ENCODE results near the gene MAGT1.
"Not testable (repeated sequence)": the region's sequence is repeated elsewhere in the genome, so short reads cannot be mapped to it uniquely, and the experiment has no call there.

The MAGT1 gene

DNA sequence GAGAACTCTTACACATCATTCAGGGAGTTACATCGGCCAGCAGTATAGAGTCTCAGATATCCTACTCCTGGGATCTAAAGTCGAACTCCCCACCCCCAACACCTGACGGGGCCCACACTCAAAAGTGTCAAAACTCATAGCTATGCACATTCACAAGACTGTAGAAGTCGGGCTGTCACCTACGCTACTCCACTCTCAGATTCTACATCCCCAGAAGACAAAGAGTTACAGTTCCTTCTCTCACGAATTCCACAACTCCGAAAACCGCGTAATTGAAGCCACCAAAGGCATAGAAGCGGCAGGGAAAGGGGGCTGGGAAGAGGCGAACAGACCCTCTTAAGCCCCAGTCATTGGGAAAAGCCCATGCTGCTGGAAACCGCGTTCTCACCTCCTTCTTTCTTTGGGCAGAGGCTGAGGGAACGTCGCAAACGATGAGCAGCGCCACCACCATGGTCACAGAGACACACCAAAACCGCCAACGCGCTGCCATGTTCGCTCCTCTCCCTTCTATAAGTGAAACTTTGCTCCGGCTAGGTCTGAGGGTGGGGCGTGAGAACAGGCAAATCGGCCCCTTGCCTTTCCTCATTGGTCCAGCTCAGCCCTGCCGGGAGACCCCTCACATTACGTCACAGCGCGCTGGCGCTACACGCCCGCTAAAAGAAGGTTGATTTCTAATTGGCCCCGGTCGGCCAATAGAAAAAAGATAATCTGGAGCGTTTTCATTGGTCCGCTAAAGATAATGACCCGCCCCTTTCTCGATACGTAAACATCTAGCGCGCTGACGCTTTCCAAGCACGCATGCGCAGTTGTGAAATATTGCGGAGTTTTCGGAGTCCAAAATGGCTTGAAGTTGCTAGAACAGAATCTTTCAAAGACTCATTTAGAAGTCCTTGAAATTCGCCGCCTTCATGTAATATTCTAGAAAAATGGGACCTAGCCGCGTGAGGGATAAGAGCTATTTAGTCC is at the start of gene MAGT1:
MAGT1 (minus strand) TSS at position 515 of the 966 bp plus-strand sequence; CDS start at position 490, 25 bp downstream.
- Histone ChIP-seq H3K36me3 (ENCODE audit: control insufficient read depth, insufficient read depth, low read length) (no peaks in the 10 kb centered on the region), H3K9me3 (ENCODE audit: control insufficient read depth, low read length) (no peaks in the 10 kb centered on the region), H3K4me3 (ENCODE audit: low read length) (peak within 1 kb of the TSS; percentile 87), H3K4me1 (ENCODE audit: control insufficient read depth, insufficient read depth, low read length) (no peaks in the 10 kb centered on the region), H3K9ac (ENCODE audit: low read length) (peak within 1 kb of the TSS; percentile 93), H3K27me3 (ENCODE audit: control insufficient read depth, insufficient read depth, low read length) (no peaks in the 10 kb centered on the region)

DNA sequence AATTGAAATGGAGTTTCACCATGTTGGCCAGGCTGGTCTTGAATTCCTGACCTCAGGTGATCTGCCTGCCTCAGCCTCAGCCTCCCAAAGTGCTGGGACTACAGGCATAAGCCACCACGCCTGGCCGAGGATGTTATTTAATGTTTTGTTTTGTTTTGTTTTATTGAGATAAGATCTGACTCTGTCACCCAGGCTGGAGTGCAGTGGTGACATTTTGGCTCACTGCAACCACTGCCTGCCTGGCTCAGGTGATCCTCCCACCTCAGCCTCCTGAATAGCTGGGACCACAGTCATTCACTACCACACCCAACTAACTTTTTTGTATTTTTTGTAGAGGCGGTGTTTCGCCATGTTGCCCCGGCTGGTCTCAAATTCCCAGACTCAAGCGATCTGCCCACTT is 49.8 kb upstream of the MAGT1 start:
- not testable (repeated sequence) for H3K9ac ChIP-seq (ENCODE audit: low read length); H3K4me3 ChIP-seq (ENCODE audit: low read length); H3K27me3 ChIP-seq (ENCODE audit: control insufficient read depth, insufficient read depth, low read length); H3K9me3 ChIP-seq (ENCODE audit: control insufficient read depth, low read length); H3K4me1 ChIP-seq (ENCODE audit: control insufficient read depth, insufficient read depth, low read length); H3K36me3 ChIP-seq (ENCODE audit: control insufficient read depth, insufficient read depth, low read length)

DNA sequence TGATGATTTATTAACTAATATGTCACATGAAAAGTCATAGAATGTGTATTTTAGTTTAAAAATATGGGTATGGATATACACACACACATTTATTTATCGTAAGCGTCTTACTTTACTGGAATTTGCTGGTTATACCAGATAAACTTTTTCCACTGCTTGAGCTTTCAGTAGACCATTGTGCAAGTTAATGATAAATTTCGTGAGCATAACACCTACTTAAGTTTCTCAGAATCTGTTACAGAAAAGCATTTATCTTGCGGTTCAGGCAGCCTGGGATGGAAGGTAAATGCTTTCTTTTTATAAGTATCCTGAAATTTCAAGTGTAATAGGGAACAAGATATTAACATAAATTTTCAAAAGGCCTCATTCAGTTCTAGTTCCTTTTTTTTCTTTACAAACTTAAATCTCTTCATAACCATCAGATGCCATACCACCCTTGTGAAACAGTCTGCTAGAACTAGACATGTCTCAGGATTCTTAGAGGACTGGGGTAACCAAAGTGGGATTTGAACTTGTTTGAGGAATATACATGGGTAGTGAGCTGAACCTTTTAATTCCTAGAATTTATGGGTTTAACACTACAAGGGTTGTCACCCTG is 42.9 kb upstream of the MAGT1 start:
- Histone ChIP-seq H3K27me3 (ENCODE audit: control insufficient read depth, insufficient read depth, low read length) (no peaks in the 10 kb centered on the region), H3K4me3 (ENCODE audit: low read length) (no peak overlapping the region), H3K9ac (ENCODE audit: low read length) (no peak overlapping the region), H3K9me3 (ENCODE audit: control insufficient read depth, low read length) (no peaks in the 10 kb centered on the region), H3K4me1 (ENCODE audit: control insufficient read depth, insufficient read depth, low read length) (peaks cover 11% of the 10 kb centered on the region), H3K36me3 (ENCODE audit: control insufficient read depth, insufficient read depth, low read length) (no peaks in the 10 kb centered on the region)

GRCh38 chrX:77937291-77937690 is 42.1 kb upstream of the MAGT1 start:
- peaks cover 11% of the 10 kb centered on the region for H3K4me1 ChIP-seq (ENCODE audit: control insufficient read depth, insufficient read depth, low read length)
- no peaks in the 10 kb centered on the region for H3K27me3 ChIP-seq (ENCODE audit: control insufficient read depth, insufficient read depth, low read length)
- no peak overlapping the region for H3K4me3 ChIP-seq (ENCODE audit: low read length)
- H3K36me3 ChIP-seq (ENCODE audit: control insufficient read depth, insufficient read depth, low read length): no peaks in the 10 kb centered on the region
- no peaks in the 10 kb centered on the region for H3K9me3 ChIP-seq (ENCODE audit: control insufficient read depth, low read length)
- H3K9ac ChIP-seq (ENCODE audit: low read length): no peak overlapping the region

- H3K9me3 ChIP-seq (ENCODE audit: control insufficient read depth, low read length): no peaks in the 10 kb centered on the region
- no peak overlapping the region for H3K9ac ChIP-seq (ENCODE audit: low read length)
- no peak overlapping the region for H3K4me3 ChIP-seq (ENCODE audit: low read length)
- H3K36me3 ChIP-seq (ENCODE audit: control insufficient read depth, insufficient read depth, low read length): no peaks in the 10 kb centered on the region
- H3K4me1 ChIP-seq (ENCODE audit: control insufficient read depth, insufficient read depth, low read length): peaks cover 11% of the 10 kb centered on the region
- no peaks in the 10 kb centered on the region for H3K27me3 ChIP-seq (ENCODE audit: control insufficient read depth, insufficient read depth, low read length)
Measured at GRCh38 chrX:77936299-77936698, 41.1 kb upstream of the MAGT1 start.

DNA sequence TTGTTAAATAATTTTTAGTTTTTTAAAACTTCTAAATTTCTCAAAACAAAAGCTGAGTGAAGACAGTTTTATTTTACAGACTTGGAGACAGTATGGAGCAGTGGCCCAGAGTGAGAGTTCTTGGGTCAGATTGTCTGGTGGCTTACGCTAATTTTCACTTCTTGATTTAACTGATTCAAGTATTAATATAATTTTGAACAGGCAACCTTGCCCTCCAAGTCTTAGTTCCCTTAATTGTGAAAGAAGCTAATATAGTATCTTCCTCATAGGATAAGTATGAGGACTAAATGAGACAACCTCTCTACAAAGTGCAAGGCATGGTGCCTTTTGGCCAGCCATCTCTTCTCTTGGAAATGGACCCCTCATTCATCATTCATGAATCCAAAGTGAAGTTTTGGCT is 40.7 kb upstream of the MAGT1 start:
- peaks cover 11% of the 10 kb centered on the region for H3K4me1 ChIP-seq (ENCODE audit: control insufficient read depth, insufficient read depth, low read length)
- H3K27me3 ChIP-seq (ENCODE audit: control insufficient read depth, insufficient read depth, low read length): no peaks in the 10 kb centered on the region
- no peaks in the 10 kb centered on the region for H3K36me3 ChIP-seq (ENCODE audit: control insufficient read depth, insufficient read depth, low read length)
- no peak overlapping the region for H3K4me3 ChIP-seq (ENCODE audit: low read length)
- no peak overlapping the region for H3K9ac ChIP-seq (ENCODE audit: low read length)
- no peaks in the 10 kb centered on the region for H3K9me3 ChIP-seq (ENCODE audit: control insufficient read depth, low read length)

GRCh38 chrX:77930581-77930980 is 35.3 kb upstream of the MAGT1 start:
- H3K27me3 ChIP-seq (ENCODE audit: control insufficient read depth, insufficient read depth, low read length): no peaks in the 10 kb centered on the region
- no peak overlapping the region for H3K9ac ChIP-seq (ENCODE audit: low read length)
- H3K4me3 ChIP-seq (ENCODE audit: low read length): no peak overlapping the region
- H3K9me3 ChIP-seq (ENCODE audit: control insufficient read depth, low read length): no peaks in the 10 kb centered on the region
- peaks cover 1% of the 10 kb centered on the region for H3K4me1 ChIP-seq (ENCODE audit: control insufficient read depth, insufficient read depth, low read length)
- no peaks in the 10 kb centered on the region for H3K36me3 ChIP-seq (ENCODE audit: control insufficient read depth, insufficient read depth, low read length)

DNA sequence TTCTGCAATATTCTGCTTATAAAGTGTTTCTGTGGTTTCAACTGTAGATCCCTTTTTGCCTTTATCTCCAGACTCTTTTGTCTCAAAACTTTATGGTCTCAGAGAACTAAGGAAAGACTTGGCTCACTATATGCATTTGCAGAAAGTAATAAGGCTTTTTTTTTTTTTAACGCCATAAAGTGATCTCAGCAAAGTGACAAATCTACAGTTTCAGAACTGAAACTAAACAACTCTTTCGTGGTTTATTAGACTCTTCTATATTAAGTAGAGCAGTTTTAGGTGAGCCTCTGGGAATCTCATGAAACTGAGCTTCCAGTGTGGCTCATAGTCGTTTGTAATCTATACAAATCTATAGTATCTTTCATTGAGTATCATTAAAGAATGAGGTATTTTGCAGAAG is 30.5 kb upstream of the MAGT1 start:
- Histone ChIP-seq H3K9me3 (ENCODE audit: control insufficient read depth, low read length) (no peaks in the 10 kb centered on the region), H3K36me3 (ENCODE audit: control insufficient read depth, insufficient read depth, low read length) (no peaks in the 10 kb centered on the region), H3K9ac (ENCODE audit: low read length) (no peak overlapping the region), H3K4me1 (ENCODE audit: control insufficient read depth, insufficient read depth, low read length) (peaks cover 3% of the 10 kb centered on the region), H3K27me3 (ENCODE audit: control insufficient read depth, insufficient read depth, low read length) (no peaks in the 10 kb centered on the region), H3K4me3 (ENCODE audit: low read length) (no peak overlapping the region)

DNA sequence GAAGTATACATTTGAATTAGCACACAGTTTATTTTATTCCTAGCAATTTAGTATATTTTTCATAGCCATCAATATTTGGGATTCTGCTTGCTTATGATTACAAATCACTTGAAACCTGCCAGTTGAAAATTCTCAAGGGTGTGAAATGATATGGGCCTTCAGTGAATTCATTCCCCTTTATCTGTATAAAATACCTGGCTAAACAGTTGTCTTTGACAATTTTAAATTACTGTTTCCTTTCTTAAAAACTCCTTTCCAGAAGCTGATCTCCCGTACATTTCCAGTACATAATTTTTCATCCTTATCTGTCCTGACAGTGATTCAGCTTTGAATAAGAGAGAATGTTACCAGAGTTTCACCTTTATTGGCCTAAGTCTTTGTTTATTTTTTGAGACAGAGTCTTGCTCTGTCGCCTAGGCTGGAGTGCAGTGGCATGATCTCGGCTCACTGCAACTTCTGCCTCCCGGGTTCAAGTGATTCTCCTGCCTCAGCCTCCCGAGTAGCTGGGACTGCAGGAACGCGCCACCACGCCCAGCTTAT is 29.2 kb upstream of the MAGT1 start:
- Histone ChIP-seq H3K4me1 (ENCODE audit: control insufficient read depth, insufficient read depth, low read length) (peaks cover 3% of the 10 kb centered on the region), H3K36me3 (ENCODE audit: control insufficient read depth, insufficient read depth, low read length) (no peaks in the 10 kb centered on the region), H3K27me3 (ENCODE audit: control insufficient read depth, insufficient read depth, low read length) (no peaks in the 10 kb centered on the region), H3K4me3 (ENCODE audit: low read length) (no peak overlapping the region), H3K9ac (ENCODE audit: low read length) (no peak overlapping the region), H3K9me3 (ENCODE audit: control insufficient read depth, low read length) (no peaks in the 10 kb centered on the region)

DNA sequence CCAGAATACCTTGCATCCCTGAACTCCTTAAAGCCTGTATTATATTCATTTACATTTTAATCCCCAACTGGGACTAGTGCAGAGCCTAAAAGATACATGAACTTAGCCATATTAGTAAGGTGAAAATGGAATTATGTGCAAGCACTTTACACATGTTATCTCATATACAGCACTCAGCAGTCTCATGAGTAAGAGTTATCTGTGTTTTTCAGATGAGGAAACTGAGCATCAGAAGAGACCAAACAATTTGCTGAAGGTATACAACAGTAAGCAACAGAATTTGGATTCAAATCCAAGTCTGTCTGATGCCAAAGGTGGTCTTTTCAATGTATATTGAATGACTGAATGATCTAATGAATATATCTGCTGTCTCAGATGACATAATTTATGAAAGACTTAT is 27.6 kb upstream of the MAGT1 start:
- Histone ChIP-seq H3K9me3 (ENCODE audit: control insufficient read depth, low read length) (no peaks in the 10 kb centered on the region), H3K36me3 (ENCODE audit: control insufficient read depth, insufficient read depth, low read length) (no peaks in the 10 kb centered on the region), H3K4me1 (ENCODE audit: control insufficient read depth, insufficient read depth, low read length) (peaks cover 3% of the 10 kb centered on the region), H3K9ac (ENCODE audit: low read length) (no peak overlapping the region), H3K4me3 (ENCODE audit: low read length) (no peak overlapping the region), H3K27me3 (ENCODE audit: control insufficient read depth, insufficient read depth, low read length) (no peaks in the 10 kb centered on the region)

DNA sequence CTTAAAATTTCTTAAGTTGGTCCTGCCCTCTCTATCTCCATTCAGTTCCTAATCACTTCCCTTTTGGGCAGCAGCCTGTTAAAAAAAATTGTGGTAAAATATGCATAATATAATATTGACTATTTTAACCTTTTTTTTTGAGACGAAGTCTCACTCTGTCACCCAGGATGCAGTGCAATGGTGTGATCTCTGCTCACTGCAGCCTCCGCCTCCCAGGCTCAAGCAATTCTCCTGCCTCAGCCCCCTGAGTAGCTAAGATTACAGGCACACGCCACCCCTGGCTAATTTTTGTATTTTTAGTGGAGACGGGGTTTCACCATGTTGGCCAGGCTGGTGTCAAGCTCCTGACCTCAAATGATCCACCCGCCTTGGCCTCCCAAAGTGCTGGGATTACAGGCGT is 24.1 kb upstream of the MAGT1 start:
- not testable (repeated sequence) for H3K9me3 ChIP-seq (ENCODE audit: control insufficient read depth, low read length); H3K27me3 ChIP-seq (ENCODE audit: control insufficient read depth, insufficient read depth, low read length); H3K36me3 ChIP-seq (ENCODE audit: control insufficient read depth, insufficient read depth, low read length); H3K4me3 ChIP-seq (ENCODE audit: low read length); H3K4me1 ChIP-seq (ENCODE audit: control insufficient read depth, insufficient read depth, low read length); H3K9ac ChIP-seq (ENCODE audit: low read length)

- no peaks in the 10 kb centered on the region for H3K36me3 ChIP-seq (ENCODE audit: control insufficient read depth, insufficient read depth, low read length)
- peaks cover 3% of the 10 kb centered on the region for H3K4me1 ChIP-seq (ENCODE audit: control insufficient read depth, insufficient read depth, low read length)
- H3K27me3 ChIP-seq (ENCODE audit: control insufficient read depth, insufficient read depth, low read length): no peaks in the 10 kb centered on the region
- no peak overlapping the region for H3K9ac ChIP-seq (ENCODE audit: low read length)
- H3K9me3 ChIP-seq (ENCODE audit: control insufficient read depth, low read length): no peaks in the 10 kb centered on the region
- no peak overlapping the region for H3K4me3 ChIP-seq (ENCODE audit: low read length)
Measured at GRCh38 chrX:77918568-77918967, 23.3 kb upstream of the MAGT1 start.

All from mucosa of stomach (tissue), 1 donor.